Activated B cell treated with CpG ODN at 0.5 μM for 24 hours (primary cell): ENCODE measurements around the gene CRMP1. TPM values are rescaled to one million over a fixed set of nuclear protein-coding genes. Genes with fewer than 3 reads are reported as not detected.

Experiments used
- ATAC-seq: fragments of 200-7000 bp; cut with Tn5 transposase; one replicate; pipeline ENCODE4 v1.10.0; 2021; ENCODE audit warnings: low read depth, mild to moderate bottlenecking, moderate library complexity
- CTCF ChIA-PET: fragments of 350-600 bp; sonication (Branson Sonifier 250); formaldehyde crosslinking; loops from one replicate; lab custom pipeline; 2021; ENCODE audit warnings: antibody characterized with exemption; lab: Charles Lee
- POLR2A ChIA-PET: fragments of 350-600 bp; sonication (Branson Sonifier 250); formaldehyde crosslinking; loops from one replicate; lab custom pipeline; 2021; ENCODE audit warnings: antibody characterized with exemption; lab: Charles Lee
- DNase-seq: peaks from one replicate; pipeline ENCODE4 v3.0.0; 2022
- H3K27ac Mint-ChIP-seq: one replicate; pipeline ENCODE4 v1.8.0; 2020; ENCODE audit warnings: mixed read lengths
- H3K27me3 Mint-ChIP-seq: one replicate; pipeline ENCODE4 v1.8.0; 2021; ENCODE audit warnings: mixed read lengths
- H3K36me3 Mint-ChIP-seq: one replicate; pipeline ENCODE4 v1.8.0; 2021; ENCODE audit warnings: low read depth, mixed read lengths
- H3K4me1 Mint-ChIP-seq: one replicate; pipeline ENCODE4 v1.8.0; 2021; ENCODE audit warnings: mixed read lengths
- H3K4me3 Mint-ChIP-seq: one replicate; pipeline ENCODE4 v1.8.0; 2020; ENCODE audit warnings: mild to moderate bottlenecking, mixed read lengths
- H3K9me3 Mint-ChIP-seq: one replicate; pipeline ENCODE4 v1.8.0; 2020; ENCODE audit warnings: mixed read lengths
- intact Hi-C: fragments of 100-400 bp; cut with micrococcal nuclease; formaldehyde crosslinking; loops from one replicate; pipeline ENCODE4 v1.15.1; 2024
- total RNA-seq: library from RNA; stranded (reverse); gene quantifications from 2 replicates; pipeline ENCODE4 v1.2.3, GENCODE V29; 2022
- TF ChIP-seq, protein P1 (sequence below): fragments of 200-600 bp; IDR thresholded peaks from one replicate; pipeline ENCODE4 v1.8.0; 2022; ENCODE audit warnings: antibody characterized with exemption, mild to moderate bottlenecking

Gene CRMP1
- total RNA-seq, 1 donor from 2014 or later, result 0.09 TPM

DNA sequence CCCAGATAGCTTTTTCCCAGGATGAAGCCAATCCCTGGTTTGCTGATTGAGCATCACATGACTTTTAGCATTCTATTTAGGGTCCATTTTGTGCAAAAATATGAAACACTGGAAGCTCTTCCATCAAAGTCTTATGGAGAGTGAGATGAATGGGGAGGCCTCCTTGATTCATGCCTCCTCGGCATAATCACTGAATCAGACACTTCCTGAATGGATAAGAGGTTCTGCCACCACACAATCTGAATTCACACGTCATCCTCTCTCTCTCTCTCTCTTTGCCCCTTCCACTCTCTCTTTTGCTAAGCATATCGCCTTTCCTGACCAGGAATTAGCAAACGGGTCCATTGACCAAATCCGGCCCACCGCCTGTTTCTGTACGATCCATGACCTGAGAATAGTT is 68.7 kb downstream of the CRMP1 start:
- no peak for ATAC-seq
- Mint-ChIP-seq H3K27ac (no peak overlapping the region), H3K9me3 (no peaks in the 10 kb centered on the region), H3K36me3 (no peaks in the 10 kb centered on the region), H3K27me3 (peaks cover 2% of the 10 kb centered on the region), H3K4me3 (no peak overlapping the region), H3K4me1 (peaks cover 10% of the 10 kb centered on the region)
- DNase-seq, result no peak
- POLR2A ChIA-PET, result no interaction called here
- CTCF ChIA-PET, result no interaction called here
- TF ChIP-seq, protein P1, sequence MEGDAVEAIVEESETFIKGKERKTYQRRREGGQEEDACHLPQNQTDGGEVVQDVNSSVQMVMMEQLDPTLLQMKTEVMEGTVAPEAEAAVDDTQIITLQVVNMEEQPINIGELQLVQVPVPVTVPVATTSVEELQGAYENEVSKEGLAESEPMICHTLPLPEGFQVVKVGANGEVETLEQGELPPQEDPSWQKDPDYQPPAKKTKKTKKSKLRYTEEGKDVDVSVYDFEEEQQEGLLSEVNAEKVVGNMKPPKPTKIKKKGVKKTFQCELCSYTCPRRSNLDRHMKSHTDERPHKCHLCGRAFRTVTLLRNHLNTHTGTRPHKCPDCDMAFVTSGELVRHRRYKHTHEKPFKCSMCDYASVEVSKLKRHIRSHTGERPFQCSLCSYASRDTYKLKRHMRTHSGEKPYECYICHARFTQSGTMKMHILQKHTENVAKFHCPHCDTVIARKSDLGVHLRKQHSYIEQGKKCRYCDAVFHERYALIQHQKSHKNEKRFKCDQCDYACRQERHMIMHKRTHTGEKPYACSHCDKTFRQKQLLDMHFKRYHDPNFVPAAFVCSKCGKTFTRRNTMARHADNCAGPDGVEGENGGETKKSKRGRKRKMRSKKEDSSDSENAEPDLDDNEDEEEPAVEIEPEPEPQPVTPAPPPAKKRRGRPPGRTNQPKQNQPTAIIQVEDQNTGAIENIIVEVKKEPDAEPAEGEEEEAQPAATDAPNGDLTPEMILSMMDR, result no peak
- intact Hi-C loops, result no loop called here

DNA sequence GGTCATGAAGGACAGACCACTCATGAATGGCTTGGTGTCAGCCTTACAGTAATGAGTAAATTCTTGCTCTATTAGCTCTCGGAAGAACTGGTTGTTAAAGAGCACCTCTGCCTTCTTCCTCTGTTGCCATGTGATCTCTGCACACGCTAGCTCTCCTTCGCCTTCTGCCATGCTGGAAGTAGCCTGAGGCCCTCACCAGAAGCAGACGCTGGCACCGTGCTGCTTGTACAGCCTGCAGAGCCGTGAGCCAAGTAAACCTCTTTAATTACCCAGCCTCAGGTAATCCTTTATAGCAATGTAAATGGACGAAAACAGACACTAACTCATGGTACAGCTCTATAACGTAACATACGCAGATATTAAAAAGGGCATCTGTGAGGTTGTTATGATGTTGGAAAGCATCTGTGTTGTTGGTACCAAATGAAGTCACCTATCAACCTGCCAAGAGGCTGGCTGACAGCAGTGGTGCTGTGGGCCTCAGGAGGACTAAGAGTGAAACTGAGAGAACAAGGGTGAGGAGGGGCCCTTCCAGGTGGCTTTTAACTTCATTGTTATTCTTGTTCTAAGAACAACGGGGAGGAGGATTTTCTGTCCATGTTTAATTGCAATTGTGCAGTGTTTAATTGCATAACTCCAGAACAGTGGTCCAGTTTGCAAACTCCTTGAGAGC is 69.2 kb downstream of the CRMP1 start:
- no peak for ATAC-seq
- Mint-ChIP-seq H3K36me3 (no peaks in the 10 kb centered on the region), H3K4me1 (peaks cover 10% of the 10 kb centered on the region), H3K9me3 (no peaks in the 10 kb centered on the region), H3K4me3 (no peak overlapping the region), H3K27ac (no peak overlapping the region), H3K27me3 (peaks cover 2% of the 10 kb centered on the region)
- ChIA-PET CTCF (no interaction called here), POLR2A (no interaction called here)
- TF ChIP-seq, protein P1, result no peak
- no peak for DNase-seq
- intact Hi-C loops, result no loop called here

DNA sequence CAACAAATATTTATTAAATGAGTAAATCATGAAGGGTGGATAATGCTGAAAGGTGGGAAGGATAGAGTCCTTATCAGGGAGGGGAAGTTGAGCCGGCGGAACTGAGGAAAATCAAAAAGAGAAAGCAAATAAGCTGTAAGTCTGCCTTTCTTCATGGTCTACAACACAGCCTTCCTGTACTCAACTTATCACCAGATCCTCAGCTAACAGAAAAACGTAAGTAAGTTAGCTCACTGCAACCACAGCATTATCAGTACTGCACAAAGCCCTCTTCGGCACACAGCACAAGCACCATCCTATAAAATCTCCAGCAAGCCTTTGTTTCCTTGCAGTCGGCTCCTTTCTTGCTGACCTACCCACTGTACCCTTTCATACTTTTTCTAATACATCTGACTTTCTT is 70.3 kb downstream of the CRMP1 start:
- Mint-ChIP-seq H3K4me1 (peaks cover 10% of the 10 kb centered on the region), H3K9me3 (no peaks in the 10 kb centered on the region), H3K36me3 (no peaks in the 10 kb centered on the region), H3K27me3 (peaks cover 2% of the 10 kb centered on the region), H3K27ac (no peak overlapping the region), H3K4me3 (no peak overlapping the region)
- DNase-seq (no peak), ATAC-seq (no peak)
- intact Hi-C loops, result no loop called here
- POLR2A ChIA-PET, result no interaction called here
- TF ChIP-seq, protein P1, result no peak
- CTCF ChIA-PET, result interaction anchor here (1.0 kb wide), 1 partner anchor 8 kb away, joined by 4 read pairs; no protein-coding TSS in a partner anchor

DNA sequence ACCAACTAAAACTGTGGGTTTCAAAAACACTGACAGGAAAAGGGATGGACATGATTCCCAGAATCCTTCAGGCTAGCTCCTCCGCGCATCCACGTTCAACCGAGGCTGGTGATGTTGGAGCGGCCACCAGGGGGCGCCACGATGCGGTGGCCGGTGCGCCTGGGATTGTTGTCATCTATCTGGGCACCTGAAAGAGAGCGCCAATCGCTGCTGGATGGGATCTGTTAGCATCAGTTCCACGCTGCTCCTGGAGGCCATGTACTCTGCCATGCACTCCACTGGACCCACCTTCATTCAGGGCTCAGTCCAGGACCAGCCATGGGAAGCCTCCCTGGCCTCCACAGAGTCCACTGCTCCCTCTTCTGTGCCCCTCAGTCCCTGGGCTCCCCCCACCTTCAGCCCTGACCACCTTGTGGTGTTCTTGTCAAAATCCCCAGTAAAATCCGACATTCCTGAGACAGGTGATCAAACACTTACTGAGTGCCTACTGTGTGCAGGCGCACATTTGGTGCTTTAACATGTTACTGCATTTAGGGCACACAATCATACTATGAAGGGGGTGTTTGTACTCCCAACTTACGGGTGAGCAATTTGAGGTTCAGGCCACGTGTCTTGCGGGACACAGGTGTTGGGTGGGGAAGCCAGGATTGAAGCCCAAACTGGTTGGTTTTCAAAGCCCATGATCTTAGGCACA is 71.1 kb downstream of the CRMP1 start:
- ChIA-PET CTCF (interaction anchor here (0.7 to 1.0 kb wide), 2 partner anchors 8 to 212 kb away, joined by 4 read pairs; no protein-coding TSS in a partner anchor), POLR2A (no interaction called here)

DNA sequence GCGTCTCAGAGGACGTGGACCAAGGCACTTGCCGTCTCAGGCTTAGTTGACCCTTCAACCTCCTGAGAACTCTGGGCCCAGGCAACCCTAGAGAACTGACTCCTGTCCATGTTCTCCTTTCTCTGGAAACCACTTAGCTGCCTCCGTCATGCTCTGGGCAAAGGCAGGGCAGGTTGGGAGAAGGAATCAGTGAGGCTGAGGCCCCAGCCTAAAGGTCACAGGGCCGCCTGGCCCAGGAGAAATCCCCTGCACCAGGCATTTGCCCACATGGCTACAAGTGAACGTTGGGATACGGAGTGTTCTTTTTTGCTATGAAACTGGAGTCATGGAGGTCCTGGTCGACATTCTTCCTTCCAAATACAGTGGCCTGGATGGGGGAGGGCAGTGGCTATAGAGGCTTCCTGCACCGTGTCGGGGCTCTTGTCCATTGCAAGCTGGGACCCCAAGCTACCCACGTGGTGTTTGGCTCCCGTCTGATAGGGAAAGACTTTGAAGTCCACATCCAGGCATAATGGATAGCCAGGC is 76.0 kb downstream of the CRMP1 start:
- no peak for ATAC-seq
- POLR2A ChIA-PET, result no interaction called here
- H3K4me3 Mint-ChIP-seq, result no peak overlapping the region

More for the DNA sequence above, 71.1 kb downstream of the CRMP1 start:
- TF ChIP-seq, protein P1, result no peak
- ATAC-seq (no peak), DNase-seq (no peak)
- no peak overlapping the region for H3K27ac Mint-ChIP-seq
- peaks cover 2% of the 10 kb centered on the region for H3K27me3 Mint-ChIP-seq
- H3K4me3 Mint-ChIP-seq, result no peak overlapping the region
- intact Hi-C loops, result no loop called here
- no peaks in the 10 kb centered on the region for H3K9me3 Mint-ChIP-seq
- peaks cover 10% of the 10 kb centered on the region for H3K4me1 Mint-ChIP-seq
- H3K36me3 Mint-ChIP-seq, result no peaks in the 10 kb centered on the region

More for the DNA sequence above, 76.0 kb downstream of the CRMP1 start:
- no peak overlapping the region for H3K27ac Mint-ChIP-seq
- no peak for DNase-seq
- no peaks in the 10 kb centered on the region for H3K4me1 Mint-ChIP-seq
- TF ChIP-seq, protein P1, result no peak
- H3K36me3 Mint-ChIP-seq, result no peaks in the 10 kb centered on the region
- H3K9me3 Mint-ChIP-seq, result no peaks in the 10 kb centered on the region
- no peaks in the 10 kb centered on the region for H3K27me3 Mint-ChIP-seq
- intact Hi-C loops, result no loop called here
- CTCF ChIA-PET, result no interaction called here
